HG03196 (cell line): ENCODE data around the gene ZCCHC14.
"Not testable (repeated sequence)": the region's sequence is repeated elsewhere in the genome, so short reads cannot be mapped to it uniquely, and the experiment has no call there.

Source experiments
- ATAC-seq: cut with Tn5 transposase; IDR thresholded peaks from one replicate; pipeline ENCODE4 v1.9.1; 2021; ENCODE audit not compliant: unreplicated experiment

The ZCCHC14 gene

DNA sequence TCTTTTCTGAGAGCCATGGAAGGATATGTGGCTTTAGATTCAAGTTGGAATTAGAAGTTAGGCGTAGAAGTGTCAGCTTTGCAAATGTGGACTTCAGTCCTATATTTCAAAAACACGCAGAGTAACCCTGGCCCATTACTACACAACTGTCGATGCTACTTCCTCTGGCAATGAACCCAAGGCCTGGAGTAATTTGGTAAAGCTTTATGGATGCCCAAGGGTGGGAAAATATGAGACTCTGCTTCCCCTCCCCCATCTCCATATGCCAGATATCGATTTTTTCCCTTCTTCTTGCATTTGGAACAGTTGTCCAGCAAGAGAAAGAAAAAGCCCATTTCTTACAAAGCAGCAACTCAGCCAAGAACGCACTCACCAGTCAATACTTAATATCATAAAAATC, 103.6 kb downstream of the ZCCHC14 start:
- ATAC-seq, result no peak

GRCh38 chr16:87388818-87389134, 104.0 kb downstream of the ZCCHC14 start:
- ATAC-seq, result no peak

DNA sequence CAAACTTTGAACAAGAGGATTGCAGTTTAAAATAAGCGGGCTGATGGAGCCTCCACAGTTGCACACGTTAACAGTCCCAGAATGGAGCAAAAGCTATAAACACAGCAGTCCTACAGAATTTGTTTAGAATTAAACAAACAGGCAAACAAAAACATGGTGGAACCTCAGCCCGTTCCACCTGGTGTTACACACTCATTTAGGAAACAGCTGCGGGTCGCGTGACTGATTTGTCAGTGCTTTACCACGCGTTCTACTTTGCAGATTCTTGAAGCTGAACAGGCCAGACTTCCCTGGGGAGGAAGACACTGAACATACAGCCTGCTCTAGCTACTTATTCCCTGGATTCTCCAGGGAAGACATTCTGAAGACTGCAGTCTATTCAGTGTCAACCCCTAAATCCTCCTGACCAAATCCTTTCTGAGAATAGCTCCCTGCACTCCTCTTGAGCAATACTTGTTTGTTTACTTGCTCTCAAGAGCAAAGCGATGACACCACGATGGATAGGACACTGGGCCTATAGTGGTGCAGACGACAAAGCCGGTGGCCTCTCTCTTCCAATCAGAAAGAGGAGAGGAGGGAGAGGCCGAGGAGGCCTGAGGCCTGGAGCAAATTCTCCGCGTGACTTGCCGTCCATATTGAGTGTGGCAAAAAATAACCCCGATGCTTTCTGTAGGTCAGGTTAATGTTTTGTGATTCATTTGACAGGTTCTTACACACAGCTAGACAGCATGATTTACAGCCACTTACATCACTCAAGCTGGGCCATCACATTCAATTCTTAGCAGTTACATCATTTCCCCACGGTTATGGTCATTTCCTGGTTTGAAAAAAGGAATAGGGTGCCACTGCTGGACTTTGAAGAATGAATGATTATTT, 104.6 kb downstream of the ZCCHC14 start:
- peak; percentile 41 for ATAC-seq

- not testable (repeated sequence) for ATAC-seq
Observed at GRCh38 chr16:87384875-87385167, 108.0 kb downstream of the ZCCHC14 start.

DNA sequence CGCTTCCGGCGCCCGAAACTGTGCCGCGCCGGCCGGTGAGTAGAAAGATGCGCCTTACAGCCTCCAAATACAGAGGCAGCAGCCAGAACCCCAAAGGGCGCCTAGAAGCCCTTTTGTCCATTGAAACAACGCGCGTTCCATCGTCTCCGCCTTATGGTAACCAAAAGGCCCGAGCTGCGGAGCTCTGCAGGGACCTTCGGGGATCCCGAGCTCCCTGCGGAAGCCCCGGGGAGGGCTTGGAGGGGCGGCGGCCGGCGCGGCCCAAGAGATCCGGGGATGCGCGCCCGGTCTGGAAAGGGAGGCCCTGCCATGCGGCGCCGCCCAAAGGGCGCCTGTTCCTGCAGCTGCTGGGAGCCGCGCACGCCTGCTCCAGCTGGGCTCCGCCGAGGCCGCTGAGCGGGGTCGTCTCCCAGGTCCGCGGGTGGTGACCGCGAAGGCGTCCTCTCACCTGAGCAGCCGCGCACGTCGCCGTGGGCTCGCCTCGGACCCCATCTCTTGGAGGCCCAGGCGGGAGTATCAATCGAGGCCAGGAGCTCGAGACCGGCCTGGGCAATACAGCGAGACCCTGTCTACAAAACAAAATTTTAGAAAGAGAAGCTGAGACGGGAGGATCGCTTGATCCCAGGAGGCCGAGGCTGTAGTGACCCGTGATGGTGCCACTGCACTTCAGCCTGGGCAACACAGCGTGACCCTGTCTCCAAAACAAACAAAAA, 108.5 kb downstream of the ZCCHC14 start:
- peak; percentile 13 for ATAC-seq

GRCh38 chr16:87383505-87384161, 109.2 kb downstream of the ZCCHC14 start, which contains the start of gene FBXO31:
Gene FBXO31 (minus strand): TSS chr16:87383776. CDS start chr16:87383744, 32 bp downstream.
- peak; percentile 44 for ATAC-seq

GRCh38 chr16:87382023-87382785, 110.6 kb downstream of the ZCCHC14 start:
- ATAC-seq, result no peak

DNA sequence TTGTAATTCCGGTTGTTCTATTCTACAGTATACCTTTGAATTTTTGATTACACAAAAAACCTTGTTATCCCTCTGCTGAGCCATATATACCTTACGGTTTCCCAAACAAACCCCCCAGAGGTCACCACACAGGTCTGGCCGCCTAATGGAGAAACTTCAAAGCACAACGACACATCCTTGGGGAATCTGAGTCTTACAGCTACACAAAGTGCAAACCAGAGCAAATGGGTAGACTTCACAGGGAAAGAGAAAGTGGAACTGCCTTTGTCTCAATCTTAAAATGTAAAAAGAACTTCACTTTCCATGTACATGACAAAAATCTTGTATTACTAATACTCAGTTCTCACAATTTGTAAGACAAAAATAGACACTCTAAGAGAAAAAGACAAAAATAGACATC, 111.9 kb downstream of the ZCCHC14 start:
- ATAC-seq, result no peak

- no peak for ATAC-seq
Observed at GRCh38 chr16:87380403-87380802, 112.4 kb downstream of the ZCCHC14 start.

- ATAC-seq, result not testable (repeated sequence)
Observed at GRCh38 chr16:87379312-87379752, 113.5 kb downstream of the ZCCHC14 start.

DNA sequence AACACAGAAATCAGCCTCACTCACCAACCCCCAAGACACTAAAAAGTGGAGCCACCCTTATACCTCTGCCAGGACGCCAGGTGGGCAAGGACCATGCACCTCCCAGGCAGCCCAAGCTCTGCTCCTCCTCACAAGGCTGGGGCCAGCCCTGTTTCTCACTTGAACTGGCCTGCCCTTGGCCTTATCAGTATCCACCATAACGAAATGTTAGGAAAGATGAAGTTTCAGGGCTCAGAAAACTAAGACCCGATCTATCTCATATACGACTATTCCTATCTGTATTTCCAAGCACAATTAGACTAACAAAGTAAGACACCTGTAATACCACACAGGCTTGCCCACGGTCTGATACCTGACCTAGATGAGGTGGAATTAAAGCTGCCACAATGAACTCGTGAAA, 116.2 kb downstream of the ZCCHC14 start:
- no peak for ATAC-seq

GRCh38 chr16:87375426-87376135, 117.2 kb downstream of the ZCCHC14 start:
- no peak for ATAC-seq

GRCh38 chr16:87374313-87374712, 118.5 kb downstream of the ZCCHC14 start:
- ATAC-seq, result no peak

- ATAC-seq, result no peak
Observed at GRCh38 chr16:87372305-87372704, 120.5 kb downstream of the ZCCHC14 start.

GRCh38 chr16:87371261-87371866, 121.5 kb downstream of the ZCCHC14 start:
- no peak for ATAC-seq

DNA sequence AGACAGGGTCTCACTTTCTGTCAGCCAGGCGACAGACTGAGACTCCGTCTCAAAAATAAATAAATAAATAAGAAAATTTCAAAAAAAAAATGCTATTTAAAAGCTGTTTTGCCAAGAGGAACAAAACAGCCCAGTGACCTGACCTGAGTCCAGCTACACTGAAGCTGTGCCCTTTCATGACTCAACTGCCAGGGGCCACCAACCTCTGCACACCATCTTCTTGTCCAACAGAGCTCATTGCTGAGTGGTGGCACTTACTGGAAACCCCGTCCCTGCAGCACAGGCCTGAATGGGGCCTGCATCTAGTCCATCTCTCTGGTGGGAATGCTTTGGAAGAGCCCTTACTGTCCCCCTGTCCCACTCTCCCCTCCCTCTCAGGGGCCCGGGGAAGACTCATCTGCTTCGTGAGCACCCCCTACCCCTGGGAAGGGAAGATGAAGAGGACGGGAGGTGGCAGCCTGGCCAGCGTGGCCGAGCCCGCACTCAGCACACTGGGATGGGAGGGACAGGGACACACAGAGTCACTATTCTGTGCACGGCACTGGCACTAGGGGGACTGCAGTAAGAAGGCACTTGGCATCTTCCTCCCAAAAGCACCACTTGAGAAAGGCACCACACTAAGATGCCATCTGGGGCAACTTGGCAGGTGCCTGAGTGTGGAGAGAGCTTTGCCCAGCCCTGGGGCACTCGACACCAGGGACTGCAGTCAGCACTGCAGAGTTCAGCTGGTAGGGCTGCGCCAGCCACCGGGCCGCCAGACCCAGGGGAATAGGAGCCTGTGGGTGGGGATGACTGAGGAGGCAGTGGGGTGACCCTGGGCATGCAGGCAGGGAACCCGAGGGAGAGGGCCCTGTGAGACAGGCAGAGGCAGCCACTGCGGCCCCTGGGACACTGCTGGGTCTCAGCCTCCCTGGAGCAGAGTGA, 122.8 kb downstream of the ZCCHC14 start:
- ATAC-seq, result no peak

DNA sequence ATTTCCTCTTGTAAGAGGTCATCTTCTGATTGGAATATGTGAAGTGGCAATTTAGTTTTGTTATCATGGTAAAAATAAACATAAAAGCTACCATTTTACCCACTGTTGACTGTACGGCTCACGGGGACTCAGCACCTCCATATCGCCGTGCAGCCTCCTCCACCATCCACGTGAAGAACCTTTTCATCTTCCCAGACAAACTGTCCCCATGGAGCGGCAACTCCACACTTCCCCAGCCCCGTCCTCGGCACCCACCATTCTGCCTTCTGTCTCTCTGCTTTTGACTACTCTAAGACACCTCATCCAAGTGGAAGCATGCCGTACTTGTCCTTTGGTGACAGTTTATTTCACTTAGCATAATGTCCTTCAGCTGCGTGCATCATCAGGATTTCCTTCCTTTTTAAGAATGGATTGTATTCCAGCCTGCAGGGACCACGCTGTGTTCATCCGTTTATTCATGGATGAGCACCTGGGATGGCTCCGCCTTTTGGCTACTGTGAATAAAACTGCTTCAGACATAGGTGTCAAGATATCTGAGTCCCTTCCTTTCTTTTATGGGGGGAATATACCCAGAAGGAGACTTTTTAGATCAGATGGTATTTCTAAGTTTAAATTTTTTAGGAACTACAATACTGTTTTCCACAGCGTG, 123.6 kb downstream of the ZCCHC14 start:
- no peak for ATAC-seq

GRCh38 chr16:87368029-87368770, 124.6 kb downstream of the ZCCHC14 start:
- no peak for ATAC-seq
